Myocyte (in vitro differentiated cells): ENCODE measurements around the gene SCYGR2. TPM values are rescaled to one million over a fixed set of nuclear protein-coding genes. Genes with fewer than 3 reads are reported as not detected.

Experiments used
- total RNA-seq: library from RNA; depleted of rRNA; stranded (reverse); fragments of >200 nt; gene quantifications from 2 replicates; pipeline ENCODE4 v1.2.3, GENCODE V29; 2014

The SCYGR2 gene
- total RNA-seq, 1 donor from 2014 or later = not detected

Other genes with a start within 250 kb of the SCYGR2 start
- not detected in 2 replicates for gene TM4SF20, start 219.6 kb upstream of the SCYGR2 start, total RNA-seq
- not detected in 2 replicates for gene SCYGR1, start 210.9 kb upstream of the SCYGR2 start, total RNA-seq
- gene AGFG1, start 126.7 kb upstream of the SCYGR2 start, total RNA-seq = 153 and 161 TPM in 2 replicates
- gene SCYGR3, start 15.9 kb downstream of the SCYGR2 start, total RNA-seq = not detected in 2 replicates
- not detected in 2 replicates for gene SCYGR4, start 18.6 kb downstream of the SCYGR2 start, total RNA-seq
- not detected in 2 replicates for gene SCYGR5, start 67.9 kb downstream of the SCYGR2 start, total RNA-seq
- 0.29 TPM in 1 of 2 replicates, not detected in the other for gene SLC19A3, start 119.1 kb downstream of the SCYGR2 start, total RNA-seq
- not detected in 2 replicates for gene SCYGR6, start 125.9 kb downstream of the SCYGR2 start, total RNA-seq
- not detected in 2 replicates for gene SCYGR7, start 129.4 kb downstream of the SCYGR2 start, total RNA-seq
- not detected in 2 replicates for gene SCYGR8, start 147.0 kb downstream of the SCYGR2 start, total RNA-seq
- gene CCL20, start 214.9 kb downstream of the SCYGR2 start, total RNA-seq = not detected in 2 replicates